Pancreas (tissue), 10 donors: ENCODE measurements around the gene ZMIZ2. TPM values are rescaled to one million over a fixed set of nuclear protein-coding genes. Genes with fewer than 3 reads are reported as not detected.
"Not testable (repeated sequence)": the region's sequence is repeated elsewhere in the genome, so short reads cannot be mapped to it uniquely, and the experiment has no call there.

Experiments used
- ATAC-seq, 4 donors: fragments of 200-7000 bp; cut with Tn5 transposase; one replicate each; pipeline versions ENCODE4 v1.8.0 to v1.9.1; 2020; ENCODE audit warnings: mild to moderate bottlenecking in 4 of 4, moderate library complexity in 4 of 4
- DNase-seq, 6 donors: peaks; one replicate each; pipeline ENCODE4 v3.0.0-alpha.2; 2020
- FAIRE-seq: peaks from 2 replicates; lab custom pipeline; 2012; peaks lifted over from hg19 to GRCh38; lab: Jason Lieb, UNC
- H3K27ac ChIP-seq, 4 donors: fragments of 200-600 bp; sonication (generic); 1 replicate in 3 of 4; 2 replicates in 1 of 4; pipeline versions ENCODE4 v1.5.0 to v1.8.0; 2020
- H3K27me3 ChIP-seq, 4 donors: fragments of 200-600 bp; one replicate each; pipeline ENCODE4 v1.8.0; 2021
- H3K36me3 ChIP-seq, 3 donors: fragments of 200-600 bp; sonication (generic) in 1 of 3; one replicate each; pipeline versions ENCODE4 v1.5.0 to v1.8.0; 2020 to 2021
- H3K4me1 ChIP-seq, 3 donors: fragments of 200-600 bp; one replicate each; pipeline ENCODE4 v1.8.0; 2021
- H3K4me3 ChIP-seq, 4 donors: fragments of 200-600 bp; sonication (generic) in 2 of 4; one replicate each; pipeline versions ENCODE4 v1.5.0 to v1.8.0; 2020 to 2021
- H3K9me3 ChIP-seq, 4 donors: fragments of 200-600 bp; one replicate each; pipeline ENCODE4 v1.8.0; 2021
- CTCF ChIP-seq, 4 donors: fragments of 200-600 bp; sonication (generic) in 3 of 4; IDR thresholded peaks; one replicate each; pipeline versions ENCODE4 v1.5.0 to v1.8.0; 2021; ENCODE audit warnings: antibody characterized with exemption in 4 of 4
- WGBS, 2 donors: extraction: QIAGEN DNeasy Blood & Tissue Kit; methylation state at CpG; one replicate each; pipeline ENCODE4 v1.1.7; 2013; 5-methylcytosine and 5-hydroxymethylcytosine counted together
- intact Hi-C, 3 donors: fragments of 100-400 bp; cut with DNase I; formaldehyde crosslinking; loops; one replicate each; pipeline versions ENCODE4 v1.11.1 to v1.14.2; 2022
- polyA plus RNA-seq, 2 donors: library from polyadenylated mRNA; stranded (reverse); fragments of 200-250 nt; gene quantifications; one replicate each; pipeline ENCODE4 v1.2.3, GENCODE V29; 2013
- total RNA-seq, 6 donors: library from RNA; stranded (reverse); fragmentation: NEBNext Ultra II Directional in 4 of 6; extraction: Animal tissue kit (Norgen Biotek cat#: 25700) in 4 of 6; gene quantifications; one replicate each; pipeline versions ENCODE4 v1.2.1 to v1.2.4, GENCODE V29; 2021 to 2023
- donor health status: healthy with polysubstance abuse.
- donor health status: DM: no; HTN: no; CAD: no; lungs with moderate emphysema.
- donor health status: DM: no; HTN: no; CAD: no.
- donor health status: control.
- donor health status: control.
- donor health status: Bipolar disorder and iron deficiency.
- donor health status: DM: yes; HTN: yes; CAD: no.
- donor health status: DM: no; HTN: no; CAD: no.
- donor health status: DM: no; HTN: no; CAD: no.
- donor health status: DM: yes; HTN: yes; CAD: no.

Gene ZMIZ2
- total and polyA plus RNA-seq, 8 donors: 38.4 to 199 (median 58.1) TPM

DNA sequence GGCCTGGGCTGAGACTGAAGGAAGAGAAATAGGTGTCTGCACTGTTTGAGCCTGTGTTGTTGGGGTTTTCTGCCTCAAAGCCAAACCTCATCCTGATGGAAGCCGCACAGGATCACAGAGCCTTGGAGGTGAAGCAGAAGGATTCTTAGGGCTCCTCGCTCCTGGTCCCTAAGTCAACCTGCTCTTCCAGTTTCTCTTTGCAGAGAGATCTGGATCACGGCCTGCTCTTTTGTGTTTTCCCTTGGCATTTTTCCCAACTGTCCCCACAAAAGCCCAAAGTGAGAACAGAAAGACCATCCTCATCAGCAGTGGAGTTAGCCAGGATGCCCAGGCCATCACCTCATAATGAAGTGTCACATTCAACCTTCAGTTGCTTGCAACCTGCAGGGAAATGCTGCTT, 27.6 kb downstream of the ZMIZ2 start:
- Histone ChIP-seq H3K36me3 (no peaks in the 10 kb centered on the region), H3K9me3 (no peaks in the 10 kb centered on the region), H3K27ac (no peak overlapping the region), H3K27me3 (no peaks in the 10 kb centered on the region), H3K4me3 (no peak overlapping the region), H3K4me1 (no peaks in the 10 kb centered on the region)
- ATAC-seq (no peak), DNase-seq (no peak), FAIRE-seq (no peak)
- TF ChIP-seq CTCF (IDR thresholded peaks at IDR 0.05): no peak
- intact Hi-C loops: no loop called here
- 62 to 66% methylated on average over 3 of the region's 3 CpGs for WGBS, 2 donors

GRCh38 chr7:44782460-44782859, 33.8 kb downstream of the ZMIZ2 start:
- peaks cover 0 to 4% (median 0%) of the 10 kb centered on the region in 3 donors for H3K4me1 ChIP-seq
- FAIRE-seq (no peak), DNase-seq (no peak), ATAC-seq (no peak)
- no peaks in the 10 kb centered on the region for H3K27me3 ChIP-seq
- H3K27ac ChIP-seq: no peak overlapping the region
- no peaks in the 10 kb centered on the region for H3K9me3 ChIP-seq
- no peak for TF ChIP-seq CTCF (IDR thresholded peaks at IDR 0.05)
- 97 to 100% methylated on average over 1 of the region's 1 CpG for WGBS, 2 donors
- H3K36me3 ChIP-seq: no peaks in the 10 kb centered on the region
- intact Hi-C loops: no loop called here
- H3K4me3 ChIP-seq: no peak overlapping the region

DNA sequence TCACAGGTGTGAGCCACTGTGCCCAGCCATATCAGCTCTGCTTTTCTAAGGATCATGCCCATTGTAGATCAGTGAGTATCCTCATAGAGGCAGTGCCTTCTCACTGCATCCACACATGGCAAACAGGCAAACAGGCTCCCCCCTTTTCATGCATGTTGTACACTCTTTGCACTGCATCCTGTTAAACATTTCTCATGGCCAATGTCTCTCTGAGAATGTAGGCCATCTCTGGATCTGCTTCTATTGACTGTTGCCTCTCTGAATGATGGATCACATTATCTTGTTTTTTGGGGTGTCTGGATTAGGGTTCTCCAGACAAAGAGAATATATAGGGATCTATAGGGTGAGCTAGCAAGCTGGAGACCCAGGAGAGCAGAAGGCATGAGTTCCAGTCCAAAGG, 34.8 kb downstream of the ZMIZ2 start:
- ATAC-seq (no peak), DNase-seq (no peak), FAIRE-seq (no peak)
- no peak overlapping the region for H3K27ac ChIP-seq
- H3K4me3 ChIP-seq: no peak overlapping the region
- H3K27me3 ChIP-seq: no peaks in the 10 kb centered on the region
- H3K9me3 ChIP-seq: no peaks in the 10 kb centered on the region
- no peak for TF ChIP-seq CTCF (IDR thresholded peaks at IDR 0.05)
- intact Hi-C loops: no loop called here
- peaks cover 0 to 4% (median 0%) of the 10 kb centered on the region in 3 donors for H3K4me1 ChIP-seq
- H3K36me3 ChIP-seq: no peaks in the 10 kb centered on the region

GRCh38 chr7:44784364-44784763, 35.7 kb downstream of the ZMIZ2 start:
- Histone ChIP-seq H3K36me3 (no peaks in the 10 kb centered on the region), H3K9me3 (no peaks in the 10 kb centered on the region), H3K4me1 (peaks cover 0 to 4% (median 0%) of the 10 kb centered on the region in 3 donors), H3K27ac (peak overlapping the region in 2 of 4 donors; percentile 4 to 5), H3K4me3 (no peak overlapping the region), H3K27me3 (no peaks in the 10 kb centered on the region)
- intact Hi-C loops: no loop called here
- WGBS, 2 donors: 19 to 36% methylated on average over 1 of the region's 1 CpG
- no peak for TF ChIP-seq CTCF (IDR thresholded peaks at IDR 0.05)
- DNase-seq (peak in 5 of 6 donors; percentile 60 to 83 (median 73)), ATAC-seq (peak; percentile 93 to 99 (median 96)), FAIRE-seq (no peak)

DNA sequence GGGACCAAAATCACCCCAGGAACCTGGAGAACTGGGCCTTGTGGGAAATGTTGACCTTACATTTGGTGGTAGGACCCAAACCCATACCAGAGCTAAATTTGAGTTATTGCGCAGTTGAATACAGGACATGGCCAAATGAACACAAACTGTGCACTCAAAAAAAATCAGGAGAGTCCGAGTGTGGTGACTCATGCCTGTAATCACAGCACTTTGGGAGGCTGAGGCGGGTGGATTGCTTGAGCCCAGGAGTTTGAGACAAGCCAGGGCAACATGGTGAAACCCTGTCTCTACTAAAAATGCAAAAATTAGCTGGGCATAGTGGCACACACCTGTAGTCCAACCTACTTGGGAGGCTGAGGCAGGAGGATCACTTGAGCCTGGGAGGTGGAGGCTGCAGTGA, 36.6 kb downstream of the ZMIZ2 start:
- H3K4me3 ChIP-seq, DNase-seq, H3K36me3 ChIP-seq, H3K9me3 ChIP-seq, FAIRE-seq, H3K27me3 ChIP-seq, ATAC-seq, intact Hi-C loops, H3K4me1 ChIP-seq: not testable (repeated sequence)
- H3K27ac ChIP-seq: peak overlapping the region in 1 of 4 donors; percentile 5
- WGBS, 2 donors: 93% methylated on average over 3 of the region's 3 CpGs
